Gastroesophageal sphincter (tissue), 3 donors: ENCODE results near the gene RAB11FIP5.

Source experiments
- CTCF ChIP-seq, 4 experiments: fragments of 200-600 bp in 2 of 4; fragments of 450-650 bp in 2 of 4; sonication (generic) in 1 of 4; IDR thresholded peaks; one replicate each; pipeline ENCODE4 v1.5.1; 2017 to 2019; ENCODE audit warnings: antibody characterized with exemption in 4 of 4, mild to moderate bottlenecking in 2 of 4, moderate library complexity in 2 of 4
- EP300 ChIP-seq: sonication (generic); formaldehyde crosslinking; IDR thresholded peaks from one replicate; pipeline ENCODE4 v1.6.1; 2017; ENCODE audit warnings: antibody characterized with exemption, mild to moderate bottlenecking
- POLR2A ChIP-seq, 2 donors: fragments of 450-650 bp; IDR thresholded peaks; one replicate each; pipeline ENCODE4 v1.6.1; 2017; ENCODE audit warnings: antibody characterized with exemption in 2 of 2, mild to moderate bottlenecking in 2 of 2, moderate library complexity in 1 of 2
- POLR2AphosphoS5 ChIP-seq: sonication (generic); formaldehyde crosslinking; IDR thresholded peaks from one replicate; pipeline ENCODE4 v1.6.1; 2017; ENCODE audit warnings: antibody characterized with exemption

- no peak for TF ChIP-seq POLR2AphosphoS5
- TF ChIP-seq POLR2A (IDR thresholded peaks at IDR 0.05), result peak in 1 of 2 donors; percentile 2
- TF ChIP-seq CTCF (IDR thresholded peaks at IDR 0.05), result no peak
- TF ChIP-seq EP300, result no peak
These were observed 68.6 kb downstream of the RAB11FIP5 start for GRCh38 chr2:73043929-73044832.
